ENCODE results near the gene ATG16L1. TPM values are rescaled to one million over a fixed set of nuclear protein-coding genes. Genes with fewer than 3 reads are reported as not detected.

The ATG16L1 gene
- total and polyA plus RNA-seq, 5 donors = 7.9 to 18.8 (median 17.7) TPM

DNA sequence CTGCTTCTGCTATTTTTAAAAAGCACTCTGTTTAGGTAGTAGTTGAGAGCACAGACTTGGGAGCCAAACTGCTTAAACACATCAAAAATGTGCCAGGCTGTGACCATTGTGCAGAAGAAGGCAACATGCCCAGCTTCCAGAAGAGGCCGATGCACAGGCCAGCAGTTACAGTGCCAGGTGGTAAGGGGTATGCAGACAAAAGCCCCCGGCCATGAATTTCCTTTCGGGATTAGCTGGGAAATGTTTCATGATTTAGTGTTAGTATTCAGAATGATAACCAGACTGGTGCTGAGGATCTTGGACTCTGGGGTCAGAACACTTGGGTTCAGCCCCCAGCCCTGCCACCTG is 40.0 kb upstream of the ATG16L1 start:
- no peak overlapping the region for H3K27ac ChIP-seq (ENCODE audit: low read length)
- intact Hi-C loops (cut with DNase I) = no loop called here
- H3K27me3 ChIP-seq (ENCODE audit: control insufficient read depth, insufficient read depth) = no peaks in the 10 kb centered on the region
- no peak overlapping the region for H3K4me3 ChIP-seq (ENCODE audit: low read length)
- WGBS = 47% methylated on average over 3 of the region's 3 CpGs
- no peaks in the 10 kb centered on the region for H3K9me3 ChIP-seq (ENCODE audit: control insufficient read depth, low read length)
- DNase-seq (no peak), ATAC-seq (peak in 1 of 2 donors; percentile 8)
- peaks cover 3% of the 10 kb centered on the region for H3K4me1 ChIP-seq (ENCODE audit: control insufficient read depth, insufficient read depth, low read length)

DNA sequence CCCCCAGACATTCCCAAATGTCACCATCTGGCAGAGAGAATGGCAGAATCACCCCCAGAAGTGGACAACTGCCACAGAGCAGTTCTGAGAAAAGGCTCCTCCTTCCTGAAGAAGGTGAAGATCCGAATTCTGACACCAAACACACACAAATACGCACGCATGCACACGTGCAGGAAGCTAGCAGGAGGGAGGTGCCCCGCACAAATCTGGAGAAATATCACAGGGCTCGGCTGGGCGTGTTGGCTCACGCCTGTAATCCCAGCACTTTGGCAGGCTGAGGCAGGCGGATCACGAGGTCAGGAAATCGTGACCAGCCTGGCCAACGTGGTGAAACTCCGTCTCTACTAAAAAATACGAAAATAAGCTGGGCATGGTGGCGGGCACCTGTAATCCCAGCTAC is 38.5 kb upstream of the ATG16L1 start:
- 90% methylated on average over 15 of the region's 15 CpGs for WGBS
- H3K27ac ChIP-seq (ENCODE audit: low read length) = no peak overlapping the region
- no peaks in the 10 kb centered on the region for H3K27me3 ChIP-seq (ENCODE audit: control insufficient read depth, insufficient read depth)
- intact Hi-C loops (cut with DNase I) = no loop called here
- H3K9me3 ChIP-seq (ENCODE audit: control insufficient read depth, low read length) = no peaks in the 10 kb centered on the region
- H3K4me3 ChIP-seq (ENCODE audit: low read length) = no peak overlapping the region
- ATAC-seq (no peak), DNase-seq (no peak)
- H3K4me1 ChIP-seq (ENCODE audit: control insufficient read depth, insufficient read depth, low read length) = peaks cover 3% of the 10 kb centered on the region

DNA sequence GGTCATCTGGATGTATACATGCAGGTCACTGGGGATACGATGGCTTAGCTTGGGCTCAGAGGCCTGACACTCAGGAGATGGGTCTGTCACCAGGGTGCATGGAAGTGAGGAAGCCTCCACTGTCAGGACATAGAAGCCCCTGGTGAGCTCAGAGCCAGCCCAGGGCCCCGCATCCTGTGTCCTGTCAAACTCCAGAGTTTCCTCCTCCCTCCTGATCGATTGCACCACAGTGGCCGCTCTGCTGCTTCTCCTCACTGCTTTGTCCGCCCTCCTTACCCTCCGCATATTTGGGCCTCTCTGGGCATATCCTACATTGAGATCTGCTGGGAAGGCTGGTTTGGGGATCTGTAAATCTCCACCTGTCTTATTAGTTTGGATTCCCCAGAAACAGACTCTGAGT is 37.5 kb upstream of the ATG16L1 start:
- no peak for ATAC-seq
- WGBS = 78% methylated on average over 6 of the region's 6 CpGs
- intact Hi-C loops (cut with DNase I) = no loop called here
- no peaks in the 10 kb centered on the region for H3K27me3 ChIP-seq (ENCODE audit: control insufficient read depth, insufficient read depth)
- H3K27ac ChIP-seq (ENCODE audit: low read length) = no peak overlapping the region
- no peaks in the 10 kb centered on the region for H3K9me3 ChIP-seq (ENCODE audit: control insufficient read depth, low read length)
- DNase-seq = no peak
- H3K4me3 ChIP-seq (ENCODE audit: low read length) = no peak overlapping the region
- peaks cover 3% of the 10 kb centered on the region for H3K4me1 ChIP-seq (ENCODE audit: control insufficient read depth, insufficient read depth, low read length)

DNA sequence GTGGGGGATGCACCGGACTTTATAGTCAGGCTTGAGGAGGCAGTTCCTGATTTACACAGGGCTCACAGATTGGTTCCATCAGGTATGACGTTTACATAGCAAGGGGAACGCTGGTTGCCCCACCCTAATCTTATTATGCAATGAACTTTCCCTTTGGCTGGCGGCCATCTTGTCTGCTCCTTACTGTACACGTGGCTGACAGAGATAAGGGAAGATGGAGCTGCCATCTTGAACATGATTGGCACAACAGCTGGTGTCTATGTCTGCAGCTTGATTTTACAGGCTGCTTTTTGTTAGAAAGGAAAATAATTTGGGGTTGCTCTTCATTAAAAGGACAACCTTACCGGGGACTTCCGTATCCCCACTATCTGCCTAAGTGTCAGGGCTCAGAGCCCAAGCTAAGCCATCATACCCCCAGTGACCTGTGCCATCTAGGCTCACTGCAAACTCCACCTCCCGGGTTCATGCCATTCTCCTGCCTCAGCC is 33.5 kb upstream of the ATG16L1 start:
- H3K27me3 ChIP-seq (ENCODE audit: control insufficient read depth, insufficient read depth) = no peaks in the 10 kb centered on the region
- H3K27ac ChIP-seq (ENCODE audit: low read length) = no peak overlapping the region
- intact Hi-C loops (cut with DNase I) = no loop called here
- ATAC-seq (no peak), DNase-seq (no peak)
- no peaks in the 10 kb centered on the region for H3K4me1 ChIP-seq (ENCODE audit: control insufficient read depth, insufficient read depth, low read length)
- H3K9me3 ChIP-seq (ENCODE audit: control insufficient read depth, low read length) = no peaks in the 10 kb centered on the region
- WGBS = 68% methylated on average over 8 of the region's 8 CpGs
- H3K4me3 ChIP-seq (ENCODE audit: low read length) = no peak overlapping the region

DNA sequence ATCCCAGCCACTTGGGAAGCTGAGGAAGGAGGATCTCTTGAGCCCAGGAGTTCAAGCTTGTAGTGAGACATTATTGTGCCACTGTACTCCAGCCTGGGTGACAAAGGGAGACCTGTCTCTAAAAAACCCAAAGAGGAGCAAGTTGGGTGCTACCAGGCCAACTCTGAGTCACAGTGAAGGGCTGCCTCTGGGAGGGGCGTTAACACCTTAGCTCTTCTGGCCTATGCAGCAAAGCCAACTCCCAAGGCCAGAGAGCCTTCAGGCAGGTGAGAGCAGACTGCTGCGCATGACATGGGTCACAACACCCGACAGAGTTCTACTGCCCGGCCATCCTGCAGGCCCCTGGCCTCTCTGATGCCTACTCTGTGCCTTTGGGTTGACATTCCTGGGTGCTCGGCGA is 32.6 kb upstream of the ATG16L1 start:
- Histone ChIP-seq H3K4me1 (ENCODE audit: control insufficient read depth, insufficient read depth, low read length) (no peaks in the 10 kb centered on the region), H3K27ac (ENCODE audit: low read length) (no peak overlapping the region), H3K4me3 (ENCODE audit: low read length) (no peak overlapping the region), H3K27me3 (ENCODE audit: control insufficient read depth, insufficient read depth) (no peaks in the 10 kb centered on the region), H3K9me3 (ENCODE audit: control insufficient read depth, low read length) (no peaks in the 10 kb centered on the region)
- intact Hi-C loops (cut with DNase I) = no loop called here
- WGBS = 91% methylated on average over 6 of the region's 6 CpGs
- ATAC-seq (no peak), DNase-seq (no peak)

DNA sequence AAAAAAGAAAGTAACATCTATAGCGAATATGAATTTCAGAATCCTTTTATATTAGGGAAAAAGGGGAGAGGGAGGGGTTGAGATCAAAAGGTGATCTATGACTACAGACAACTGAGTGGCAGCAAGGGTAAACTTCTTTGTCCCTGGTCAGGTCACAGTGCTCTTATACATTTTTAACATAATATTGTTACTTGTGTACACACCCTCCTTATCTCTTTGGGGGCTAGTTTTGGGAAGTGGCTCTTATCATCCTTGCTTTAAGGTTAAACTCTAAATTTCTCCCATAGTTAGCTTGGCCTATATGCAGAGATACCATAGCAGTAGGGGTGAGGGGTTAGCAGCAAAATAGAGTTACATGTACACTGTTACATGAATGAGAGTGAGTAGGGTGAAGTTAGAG is 31.6 kb upstream of the ATG16L1 start:
- no peaks in the 10 kb centered on the region for H3K9me3 ChIP-seq (ENCODE audit: control insufficient read depth, low read length)
- WGBS = 90% methylated on average over 1 of the region's 1 CpG
- H3K27me3 ChIP-seq (ENCODE audit: control insufficient read depth, insufficient read depth) = no peaks in the 10 kb centered on the region
- H3K4me1 ChIP-seq (ENCODE audit: control insufficient read depth, insufficient read depth, low read length) = no peaks in the 10 kb centered on the region
- DNase-seq = no peak
- ATAC-seq = no peak
- no peak overlapping the region for H3K27ac ChIP-seq (ENCODE audit: low read length)
- H3K4me3 ChIP-seq (ENCODE audit: low read length) = no peak overlapping the region
- intact Hi-C loops (cut with DNase I) = no loop called here

DNA sequence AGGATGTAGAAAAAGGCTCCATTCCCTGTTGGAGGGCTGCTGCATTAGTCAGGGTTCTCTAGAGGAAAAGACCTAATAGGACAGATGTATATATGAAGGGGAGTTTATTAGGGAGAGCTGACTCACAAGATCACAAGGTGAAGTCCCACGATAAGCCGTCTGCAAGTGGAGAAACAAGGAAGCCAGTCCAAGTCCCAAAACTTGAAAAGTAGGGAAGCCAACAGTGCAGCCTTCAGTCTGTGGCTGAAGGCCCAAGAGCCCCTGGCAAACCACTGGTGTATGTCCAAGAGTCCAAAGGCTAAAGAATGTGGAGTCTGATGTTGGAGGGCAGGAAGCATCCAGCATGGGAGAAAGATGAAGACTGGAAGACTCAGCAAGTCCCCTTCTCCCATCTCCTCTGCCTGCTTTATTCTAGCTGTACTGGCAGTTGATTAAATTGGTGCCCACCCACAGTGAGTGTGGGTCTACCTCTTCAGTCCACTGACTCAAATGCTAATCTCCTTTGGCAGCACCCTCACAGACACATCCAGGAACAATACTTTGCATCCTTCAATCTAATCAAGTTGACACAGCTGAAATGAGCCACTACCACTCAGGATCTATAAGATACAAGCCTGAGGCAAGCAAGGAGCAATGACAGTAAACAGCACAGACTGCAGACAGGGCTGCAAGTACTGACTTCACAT is 30.0 kb upstream of the ATG16L1 start:
- intact Hi-C loops (cut with DNase I) = no loop called here
- no peaks in the 10 kb centered on the region for H3K9me3 ChIP-seq (ENCODE audit: control insufficient read depth, low read length)
- DNase-seq (no peak), ATAC-seq (no peak)
- no peaks in the 10 kb centered on the region for H3K27me3 ChIP-seq (ENCODE audit: control insufficient read depth, insufficient read depth)
- H3K4me3 ChIP-seq (ENCODE audit: low read length) = no peak overlapping the region
- no peaks in the 10 kb centered on the region for H3K4me1 ChIP-seq (ENCODE audit: control insufficient read depth, insufficient read depth, low read length)
- no peak overlapping the region for H3K27ac ChIP-seq (ENCODE audit: low read length)
- WGBS = 63% methylated on average over 2 of the region's 2 CpGs

DNA sequence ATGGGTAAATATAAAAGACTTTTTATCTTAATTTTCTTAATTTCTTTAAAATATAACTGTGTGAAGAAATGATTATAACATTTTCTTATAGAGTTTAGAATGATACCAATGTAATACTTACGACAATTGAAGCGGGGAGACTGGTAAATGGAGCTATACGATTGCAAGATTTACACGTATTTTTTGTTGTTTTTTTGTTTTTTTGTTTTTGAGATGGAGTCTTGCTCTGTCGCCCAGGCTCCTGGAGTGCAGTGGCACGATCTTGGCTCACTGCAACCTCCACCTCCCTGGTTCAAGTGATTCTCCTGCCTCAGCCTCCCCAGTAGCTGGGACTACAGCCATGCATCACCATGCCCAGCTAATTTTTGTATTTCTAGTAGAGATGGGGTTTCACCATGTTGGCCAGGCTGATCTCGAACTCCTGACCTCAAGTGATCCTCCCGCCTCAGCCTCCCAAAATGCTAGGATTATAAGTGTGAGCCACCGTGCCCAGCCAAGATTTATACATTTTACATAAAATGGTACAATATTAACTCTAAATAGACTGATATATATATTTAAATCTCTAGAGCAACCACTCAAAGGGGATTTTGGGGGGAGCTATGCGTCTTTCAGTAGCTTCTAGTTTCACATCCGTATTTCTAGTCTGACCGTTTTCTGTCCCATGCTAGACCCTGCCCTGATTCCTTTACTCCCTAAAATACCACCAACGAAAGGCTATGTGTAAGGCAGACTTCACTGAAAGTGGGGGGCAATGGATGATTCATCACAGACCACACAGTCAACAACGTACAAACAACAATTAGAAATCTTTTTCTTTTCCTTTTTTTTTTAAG is 28.2 kb upstream of the ATG16L1 start:
- DNase-seq (no peak), ATAC-seq (no peak)
- intact Hi-C loops (cut with DNase I) = no loop called here
- no peak overlapping the region for H3K27ac ChIP-seq (ENCODE audit: low read length)
- H3K27me3 ChIP-seq (ENCODE audit: control insufficient read depth, insufficient read depth) = no peaks in the 10 kb centered on the region
- H3K9me3 ChIP-seq (ENCODE audit: control insufficient read depth, low read length) = no peaks in the 10 kb centered on the region
- no peaks in the 10 kb centered on the region for H3K4me1 ChIP-seq (ENCODE audit: control insufficient read depth, insufficient read depth, low read length)
- no peak overlapping the region for H3K4me3 ChIP-seq (ENCODE audit: low read length)
- 88% methylated on average over 14 of the region's 14 CpGs for WGBS

DNA sequence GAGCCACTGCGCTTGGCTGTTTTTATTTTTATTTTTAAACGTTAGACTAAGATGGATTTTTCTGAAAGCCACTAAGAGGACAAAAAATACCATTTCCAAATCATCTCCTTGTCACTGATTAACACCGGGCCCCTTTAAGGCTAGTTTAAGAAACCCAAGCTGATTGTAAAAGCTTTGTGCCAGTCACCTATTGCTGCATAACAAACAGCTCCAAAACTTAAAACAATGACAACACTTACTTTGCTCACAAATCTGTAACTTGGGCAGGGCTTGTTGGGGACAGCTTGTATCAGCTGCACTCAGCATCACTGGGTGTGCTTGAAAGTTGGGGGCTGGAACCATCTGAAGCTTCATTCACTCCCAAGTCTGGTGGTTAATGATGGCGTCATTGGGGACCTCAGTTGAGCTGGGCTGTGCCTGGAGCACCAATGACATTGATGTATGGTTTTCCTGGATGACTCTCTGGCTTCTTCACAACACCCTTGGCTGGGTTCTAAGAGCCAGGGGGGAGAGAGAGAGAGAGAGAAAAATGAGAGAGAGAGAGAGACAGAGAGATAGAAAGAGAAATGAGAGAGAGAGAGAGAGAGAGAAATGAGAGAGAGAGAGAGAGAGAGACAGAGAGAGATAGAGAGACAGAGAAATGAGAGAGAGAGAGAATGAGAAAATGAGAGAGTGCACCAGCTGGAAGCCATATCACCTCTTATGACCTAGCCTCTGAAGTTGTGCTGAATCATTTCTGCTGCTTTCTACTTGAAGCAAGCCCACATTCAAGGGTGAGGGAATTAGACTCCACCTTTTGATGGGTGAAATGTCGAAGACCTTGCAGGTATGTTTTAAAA is 26.0 kb upstream of the ATG16L1 start:
- H3K27ac ChIP-seq (ENCODE audit: low read length) = no peak overlapping the region
- 89% methylated on average over 5 of the region's 5 CpGs for WGBS
- no peak for DNase-seq
- H3K27me3 ChIP-seq (ENCODE audit: control insufficient read depth, insufficient read depth) = no peaks in the 10 kb centered on the region
- no peaks in the 10 kb centered on the region for H3K4me1 ChIP-seq (ENCODE audit: control insufficient read depth, insufficient read depth, low read length)
- ATAC-seq = no peak
- intact Hi-C loops (cut with DNase I) = no loop called here
- no peak overlapping the region for H3K4me3 ChIP-seq (ENCODE audit: low read length)
- no peaks in the 10 kb centered on the region for H3K9me3 ChIP-seq (ENCODE audit: control insufficient read depth, low read length)

DNA sequence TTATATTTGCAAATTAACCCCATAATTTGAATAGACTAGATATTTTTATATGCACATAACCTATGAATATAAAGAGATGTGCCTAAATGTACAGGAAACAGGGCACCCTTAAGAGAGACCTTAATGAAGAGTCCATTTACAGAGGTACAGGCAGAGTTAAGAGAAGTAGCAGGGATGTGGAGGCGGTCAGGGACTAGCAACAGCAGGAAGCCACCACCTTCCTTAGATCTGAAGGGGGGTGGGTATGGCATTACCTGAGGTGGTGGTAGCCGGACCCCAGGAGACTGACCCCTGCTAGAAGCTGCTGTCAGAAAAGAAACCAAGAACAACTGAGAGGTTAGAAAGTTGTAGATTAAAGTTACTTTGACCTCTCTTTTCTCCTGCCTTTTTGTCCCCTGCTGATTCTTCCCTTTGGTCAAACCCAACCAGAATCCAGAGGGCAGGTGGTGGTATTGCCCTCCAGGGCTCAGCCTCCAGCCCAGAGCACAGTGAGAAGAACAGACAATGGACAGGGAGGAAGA is 24.9 kb upstream of the ATG16L1 start:
- no peak for ATAC-seq
- no peak for DNase-seq
- Histone ChIP-seq H3K4me1 (ENCODE audit: control insufficient read depth, insufficient read depth, low read length) (no peaks in the 10 kb centered on the region), H3K9me3 (ENCODE audit: control insufficient read depth, low read length) (no peaks in the 10 kb centered on the region), H3K27ac (ENCODE audit: low read length) (no peak overlapping the region), H3K4me3 (ENCODE audit: low read length) (no peak overlapping the region), H3K27me3 (ENCODE audit: control insufficient read depth, insufficient read depth) (no peaks in the 10 kb centered on the region)
- WGBS = 70% methylated on average over 2 of the region's 2 CpGs
- intact Hi-C loops (cut with DNase I) = no loop called here

Data from right cardiac atrium (tissue), 5 donors.